HUDEP-2 (cell line): Measurements from ENCODE around the gene WFDC10A.
"Not testable (repeated sequence)": the region's sequence is repeated elsewhere in the genome, so short reads cannot be mapped to it uniquely, and the experiment has no call there.

Experiments used
- DNase-seq, 76 experiments: peaks; one replicate each; lab custom pipeline; 2025; ENCODE audit not compliant: unreplicated experiment in 76 of 76; lab: John Stamatoyannopoulos, UW

Gene WFDC10A

DNA sequence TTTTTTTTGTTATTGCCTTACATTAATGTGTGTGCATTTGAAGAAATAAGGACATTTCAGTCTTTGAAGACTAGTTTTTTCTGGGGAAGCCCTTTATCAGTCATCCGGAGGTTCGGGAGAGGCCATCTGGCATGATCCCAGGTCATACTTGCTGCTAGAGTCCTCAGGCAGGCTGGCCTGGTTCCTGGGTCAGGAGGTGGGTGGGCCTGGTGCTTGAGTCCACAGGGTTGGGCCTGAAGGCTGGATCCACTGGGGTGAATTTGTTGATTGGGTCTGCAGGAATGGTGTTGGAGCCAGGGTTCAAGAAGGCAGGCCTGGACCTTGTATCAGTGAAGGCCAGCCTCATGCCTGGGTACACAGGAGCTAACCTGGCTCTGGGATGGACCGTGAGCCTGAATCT is 17.3 kb downstream of the WFDC10A start:
- DNase-seq, result no peak

DNA sequence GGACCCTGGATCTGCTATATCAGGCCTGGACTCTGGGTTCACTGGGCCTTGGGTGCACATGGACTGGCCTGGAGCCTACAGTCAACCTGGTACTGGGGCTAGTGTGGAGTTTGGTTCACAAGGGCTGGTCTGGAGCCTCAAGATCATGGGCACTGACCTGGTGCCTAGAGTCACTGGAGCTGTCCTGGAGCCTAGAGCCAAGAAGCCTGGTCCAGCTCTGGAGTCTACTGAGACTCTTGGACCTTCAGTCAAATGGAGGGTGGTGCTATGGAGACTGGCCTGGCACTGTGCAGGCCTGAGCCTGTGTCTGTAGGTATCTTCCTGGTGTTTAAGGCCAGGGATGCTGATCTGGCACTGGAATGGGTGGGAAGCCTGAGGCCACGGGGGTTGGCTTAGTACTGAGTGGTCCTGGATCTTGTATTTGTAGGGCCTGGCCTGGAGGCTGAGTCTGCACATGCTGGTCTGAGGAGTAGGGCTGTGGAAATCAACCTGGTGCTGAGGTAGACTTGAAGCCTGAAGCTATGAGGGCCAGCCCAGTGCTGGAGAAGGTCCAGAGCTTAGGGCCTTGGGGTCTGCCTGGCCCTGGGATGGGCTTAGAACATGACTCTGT is 18.0 kb downstream of the WFDC10A start:
- no peak for DNase-seq

DNA sequence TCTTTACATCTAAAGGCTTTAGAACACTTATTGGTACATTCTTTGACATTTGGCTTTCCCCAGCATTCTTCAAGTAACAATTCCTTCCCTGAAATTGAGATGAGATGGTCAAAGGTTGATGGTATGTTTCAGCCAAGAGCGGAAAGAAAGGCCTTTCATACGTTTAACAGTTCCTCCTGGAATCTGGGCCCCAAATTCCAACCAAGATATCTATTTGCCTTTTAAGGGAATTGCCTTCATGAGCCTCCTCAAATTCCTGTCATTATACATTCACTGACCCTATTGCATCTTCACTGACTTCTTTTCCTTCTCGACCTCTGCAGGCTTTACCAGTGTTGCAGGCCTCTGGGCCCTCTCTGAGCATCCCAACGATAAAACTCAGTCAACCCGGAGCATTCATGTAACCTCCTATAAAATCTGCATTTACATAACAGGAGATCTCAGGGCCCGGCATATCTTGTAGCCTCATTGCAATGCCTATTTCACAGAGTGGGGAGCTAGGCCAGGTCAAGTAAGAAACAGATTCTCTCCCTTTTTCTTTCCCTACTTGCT is 19.8 kb downstream of the WFDC10A start:
- no peak for DNase-seq

GRCh38 chr20:45651726-45652125 is 22.2 kb downstream of the WFDC10A start:
- DNase-seq, result not testable (repeated sequence)

DNA sequence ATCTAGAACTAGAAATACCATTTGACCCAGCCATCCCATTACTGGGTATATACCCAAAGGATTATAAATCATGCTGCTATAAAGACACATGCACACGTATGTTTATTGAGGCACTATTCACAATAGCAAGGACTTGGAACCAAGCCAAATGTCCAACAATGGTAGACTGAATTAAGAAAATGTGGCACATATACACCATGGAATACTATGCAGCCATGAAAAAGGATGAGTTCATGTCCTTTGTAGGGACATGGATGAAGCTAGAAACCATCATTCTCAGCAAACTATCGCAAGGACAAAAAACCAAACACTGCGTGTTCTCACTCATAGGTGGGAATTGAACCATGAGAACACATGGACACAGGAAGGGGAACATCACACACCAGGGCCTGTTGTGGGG is 27.5 kb downstream of the WFDC10A start:
- DNase-seq, result not testable (repeated sequence)

GRCh38 chr20:45670139-45670538 is 40.6 kb downstream of the WFDC10A start, which contains the start of gene WFDC11:
TSS of gene WFDC11 (minus strand) at chr20:45670239. CDS start at chr20:45650600, 19,639 bp downstream.
- DNase-seq, result no peak

GRCh38 chr20:45672765-45673164 is 43.2 kb downstream of the WFDC10A start:
- no peak for DNase-seq

- DNase-seq, result no peak
These were observed 50.1 kb downstream of the WFDC10A start for GRCh38 chr20:45679650-45680049.
